ENCODE data around the gene IGFLR1. TPM values are rescaled to one million over a fixed set of nuclear protein-coding genes. Genes with fewer than 3 reads are reported as not detected.

Gene IGFLR1
- total and polyA plus RNA-seq, 2 of the 4 experiments (the other 2 are of a cell fraction), result 0.72 to 2.7 TPM

- H3K18ac ChIP-seq (ENCODE audit: low read depth, low read length), result no peak overlapping the region
- H3K4me1 ChIP-seq (ENCODE audit: control insufficient read depth, insufficient read depth, low read length), result 0 out of 2 replicates have a peak, but pooled peaks cover under 1% of the 10 kb centered on the region
- CTCF ChIA-PET, result no interaction called here
- no peak overlapping the region for H3K14ac ChIP-seq (replicated peaks; ENCODE audit: low read depth, low read length)
- H3K9me3 ChIP-seq (ENCODE audit: control insufficient read depth, insufficient read depth, low read length), result no peaks in the 10 kb centered on the region
- no peak overlapping the region for H2AK9ac ChIP-seq (replicated peaks; ENCODE audit: low read depth, low read length, poor library complexity)
- no peak overlapping the region for H3K27ac ChIP-seq (ENCODE audit: insufficient read depth, low read length)
- peaks cover 16% of the 10 kb centered on the region for H3K36me3 ChIP-seq (ENCODE audit: control insufficient read depth, insufficient read depth, low read length)
- no peak overlapping the region for H3K4ac ChIP-seq (ENCODE audit: low read depth, low read length)
- no peak overlapping the region for H4K91ac ChIP-seq (ENCODE audit: insufficient read depth, low read depth, low read length)
- DNase-seq, result no peak
- no peak overlapping the region for H2AFZ ChIP-seq (replicated peaks; ENCODE audit: low read length, poor library complexity)
- no peak overlapping the region for H3K23ac ChIP-seq (ENCODE audit: low read depth, low read length)
- no peak overlapping the region for H4K8ac ChIP-seq (ENCODE audit: low read depth in 2 of 2, low read length in 2 of 2)
- H2BK20ac ChIP-seq (ENCODE audit: low read depth, low read length), result no peak overlapping the region
- dilution Hi-C loops (cut with HindIII; ENCODE audit: low sequenced_read_pairs, unreplicated experiment) (no loop called here), intact Hi-C loops (cut with micrococcal nuclease) (no loop called here), in situ Hi-C loops (cut with MboI; ENCODE audit: low sequenced_read_pairs) (no loop called here)
- BruUV-seq (replicated peaks), result no TSS peak
- H4K20me1 ChIP-seq (ENCODE audit: insufficient read depth, low read length), result no peaks in the 10 kb centered on the region
- 86% methylated on average over 1 of the region's 9 CpGs; no CpG with 5 or more reads in 1 of the 2 experiments for WGBS, 2 experiments (ENCODE audit: extremely low coverage in 2 of 2, insufficient read length in 1 of 2)
- no peak overlapping the region for H3K4me2 ChIP-seq (ENCODE audit: low read depth, low read length)
- H3K9ac ChIP-seq (ENCODE audit: low read depth, low read length), result no peak overlapping the region
- H3K9me1 ChIP-seq (ENCODE audit: insufficient read depth, low read length), result 0 out of 2 replicates have a peak, but pooled peaks cover 2% of the 10 kb centered on the region
- POLR2A ChIA-PET (ENCODE audit: unreplicated experiment), result no interaction called here
- no peak overlapping the region for H2BK15ac ChIP-seq (ENCODE audit: low read depth, low read length)
- no peaks in the 10 kb centered on the region for H3K27me3 ChIP-seq (ENCODE audit: control insufficient read depth, insufficient read depth, low read length)
- H2AK5ac ChIP-seq (ENCODE audit: low read depth, low read length), result no peak overlapping the region
- peaks cover 3 to 8% of the 10 kb centered on the region in 2 experiments for H3K79me1 ChIP-seq (ENCODE audit: low read depth in 1 of 2, low read length in 2 of 2)
- no peak overlapping the region for H2BK5ac ChIP-seq (ENCODE audit: low read depth, low read length, poor library complexity, severe bottlenecking)
- no peak overlapping the region for H3K56ac ChIP-seq (ENCODE audit: extremely low read depth, insufficient read depth, low read length)
- no peak for ATAC-seq (ENCODE audit: low read depth)
- no peak overlapping the region for H4K5ac ChIP-seq (ENCODE audit: low read depth, low read length)
- H2BK120ac ChIP-seq (ENCODE audit: low read depth, low read length), result no peak overlapping the region
- no peak overlapping the region for H3K4me3 ChIP-seq (ENCODE audit: insufficient read depth, low read depth, low read length)
- TF ChIP-seq MXI1 (IDR thresholded peaks at IDR 0.05; ENCODE audit: borderline replicate concordance, low read depth, low read length), result no peak
- TF ChIP-seq RCOR1 (IDR thresholded peaks at IDR 0.05; ENCODE audit: insufficient replicate concordance, low read length), result no peak
- no peak for TF ChIP-seq POLR2A (IDR thresholded peaks at IDR 0.05; ENCODE audit: low read depth, low read length)
- no peak for TF ChIP-seq CEBPB (IDR thresholded peaks at IDR 0.05; ENCODE audit: low read depth, low read length)
- TF ChIP-seq MAZ (IDR thresholded peaks at IDR 0.05; ENCODE audit: borderline replicate concordance, low read depth, low read length), result no peak
- TF ChIP-seq FOS (IDR thresholded peaks at IDR 0.05; ENCODE audit: low read depth, low read length), result no peak
- TF ChIP-seq SMC3 (IDR thresholded peaks at IDR 0.05; ENCODE audit: low read depth, low read length), result no peak
- TF ChIP-seq, protein P1, sequence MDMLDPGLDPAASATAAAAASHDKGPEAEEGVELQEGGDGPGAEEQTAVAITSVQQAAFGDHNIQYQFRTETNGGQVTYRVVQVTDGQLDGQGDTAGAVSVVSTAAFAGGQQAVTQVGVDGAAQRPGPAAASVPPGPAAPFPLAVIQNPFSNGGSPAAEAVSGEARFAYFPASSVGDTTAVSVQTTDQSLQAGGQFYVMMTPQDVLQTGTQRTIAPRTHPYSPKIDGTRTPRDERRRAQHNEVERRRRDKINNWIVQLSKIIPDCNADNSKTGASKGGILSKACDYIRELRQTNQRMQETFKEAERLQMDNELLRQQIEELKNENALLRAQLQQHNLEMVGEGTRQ (IDR thresholded peaks at IDR 0.05; ENCODE audit: low read depth, low read length), result no peak
- TF ChIP-seq MAFK (IDR thresholded peaks at IDR 0.05; ENCODE audit: low read depth, low read length), result no peak
- TF ChIP-seq CHD1 (IDR thresholded peaks at IDR 0.05; ENCODE audit: low read depth, low read length), result no peak
- no peak for TF ChIP-seq NFE2L2 (IDR thresholded peaks at IDR 0.05; ENCODE audit: low read depth, low read length)
- TF ChIP-seq RAD21 (IDR thresholded peaks at IDR 0.05; ENCODE audit: low read length), result no peak
- no peak for TF ChIP-seq CTCF (conservative IDR thresholded peaks at IDR 0.05; ENCODE audit: low read depth, low read length)
- TF ChIP-seq BHLHE40 (IDR thresholded peaks at IDR 0.05; ENCODE audit: low read depth, low read length), result no peak
- TF ChIP-seq, protein P2, sequence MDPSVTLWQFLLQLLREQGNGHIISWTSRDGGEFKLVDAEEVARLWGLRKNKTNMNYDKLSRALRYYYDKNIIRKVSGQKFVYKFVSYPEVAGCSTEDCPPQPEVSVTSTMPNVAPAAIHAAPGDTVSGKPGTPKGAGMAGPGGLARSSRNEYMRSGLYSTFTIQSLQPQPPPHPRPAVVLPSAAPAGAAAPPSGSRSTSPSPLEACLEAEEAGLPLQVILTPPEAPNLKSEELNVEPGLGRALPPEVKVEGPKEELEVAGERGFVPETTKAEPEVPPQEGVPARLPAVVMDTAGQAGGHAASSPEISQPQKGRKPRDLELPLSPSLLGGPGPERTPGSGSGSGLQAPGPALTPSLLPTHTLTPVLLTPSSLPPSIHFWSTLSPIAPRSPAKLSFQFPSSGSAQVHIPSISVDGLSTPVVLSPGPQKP (IDR thresholded peaks at IDR 0.05; ENCODE audit: borderline replicate concordance, low read depth, low read length), result no peak
- TF ChIP-seq RFX5 (IDR thresholded peaks at IDR 0.05; ENCODE audit: low read depth, low read length), result no peak
These were observed 39.4 kb upstream of the IGFLR1 start for GRCh38 chr19:35781650-35782049.
